ENCODE results near the gene RTN4R. TPM values are rescaled to one million over a fixed set of nuclear protein-coding genes. Genes with fewer than 3 reads are reported as not detected.
A peak's percentile ranks its signal among the peaks of the same experiment; 100 is the strongest.

The RTN4R gene
- total RNA-seq, 1 donor from 2014 or later, result 2.9 TPM

DNA sequence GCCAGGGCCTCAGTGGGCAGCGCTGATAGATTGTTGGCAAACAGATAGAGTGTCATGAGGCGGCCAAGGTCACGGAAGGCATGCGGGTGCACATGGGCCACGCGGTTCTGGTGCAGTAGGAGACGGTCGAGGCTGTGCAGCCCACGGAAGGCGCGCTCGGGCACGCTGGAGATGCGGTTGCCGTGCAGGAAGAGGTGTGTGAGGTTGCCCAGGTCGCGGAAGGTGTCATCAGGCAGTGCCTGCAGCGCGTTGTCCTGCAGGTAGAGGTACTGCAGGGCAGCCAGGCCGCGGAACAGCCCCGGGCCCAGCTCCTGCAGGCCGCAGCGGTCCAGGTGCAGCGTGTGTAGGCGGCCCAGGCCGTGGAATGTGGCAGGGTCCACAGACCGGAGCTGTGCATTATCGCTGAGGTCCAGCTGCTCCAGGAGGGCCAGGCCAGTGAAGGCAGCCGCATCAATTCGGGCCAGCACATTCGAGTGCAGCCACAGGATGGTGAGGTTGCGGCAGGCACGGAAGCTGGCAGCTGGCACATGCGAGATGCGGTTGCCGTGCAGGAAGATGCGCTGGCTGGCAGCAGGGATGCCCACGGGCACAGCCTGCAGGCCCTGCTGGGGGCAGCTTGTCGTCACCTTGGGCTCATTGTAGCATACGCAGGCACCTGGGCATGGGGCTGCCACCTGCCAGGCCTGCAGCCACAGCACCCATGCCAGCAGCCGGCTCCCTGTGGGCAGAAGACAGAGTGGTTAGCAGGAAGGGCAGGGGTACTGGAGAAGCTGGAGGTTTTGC lies 25.5 kb downstream of the RTN4R start:
- Mint-ChIP-seq H3K36me3 (ENCODE audit: low read depth, unreplicated experiment) (no peaks in the 10 kb centered on the region), H3K27me3 (ENCODE audit: low read depth, unreplicated experiment) (peaks cover 2% of the 10 kb centered on the region)

DNA sequence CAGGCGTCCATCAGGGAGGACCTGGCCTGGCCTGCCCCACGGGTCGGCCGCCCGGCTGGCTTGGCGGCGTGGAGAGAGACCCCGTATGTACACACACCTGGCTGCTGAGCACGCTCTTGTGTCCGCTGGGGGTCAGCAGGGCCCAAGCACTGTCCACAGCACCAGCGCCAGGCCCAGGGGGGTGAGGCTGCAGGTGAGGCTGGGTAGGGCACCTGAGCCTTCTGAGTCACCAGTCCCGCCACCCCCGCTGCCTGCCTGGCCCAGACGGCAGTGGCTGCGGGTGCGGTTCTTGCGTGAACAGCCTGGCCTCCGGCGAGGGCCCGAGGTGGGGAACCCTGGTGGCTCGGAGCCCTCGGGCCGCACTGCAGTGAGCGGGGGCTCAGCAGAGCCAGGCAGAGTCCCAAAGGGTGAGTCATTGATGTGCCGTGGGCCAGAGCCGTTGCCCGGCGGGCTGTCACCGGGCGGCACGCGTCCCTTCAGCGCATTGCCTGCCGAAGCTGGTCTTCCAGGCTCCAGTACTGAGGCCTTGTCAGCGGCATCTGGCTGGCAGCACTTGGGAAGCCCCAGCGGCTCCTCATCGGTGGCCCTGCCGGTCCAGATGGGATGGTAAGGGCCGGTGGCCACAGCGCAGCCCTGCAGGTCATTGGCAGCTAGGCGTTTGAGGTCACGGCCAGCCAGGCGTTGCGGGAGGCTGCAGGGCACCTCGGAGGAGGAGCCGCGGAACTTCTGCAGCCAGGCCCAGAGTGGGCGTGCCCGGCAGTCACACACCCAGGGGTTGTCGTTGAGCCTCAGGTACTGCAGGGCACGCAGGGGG lies 26.3 kb downstream of the RTN4R start:
- no peaks in the 10 kb centered on the region for H3K9me3 ChIP-seq (ENCODE audit: insufficient read depth, low read depth, low read length)
- H3K4me2 ChIP-seq (ENCODE audit: low read length), result no peak overlapping the region
- H3K27ac Mint-ChIP-seq (ENCODE audit: unreplicated experiment), result no peak overlapping the region
- H3K36me3 ChIP-seq (ENCODE audit: insufficient read depth, low read length), result no peaks in the 10 kb centered on the region
- H4K20me1 ChIP-seq (ENCODE audit: insufficient read depth, low read length), result no peaks in the 10 kb centered on the region
- no peaks in the 10 kb centered on the region for H3K27me3 ChIP-seq (ENCODE audit: insufficient read depth, low read length)
- H2AFZ ChIP-seq (ENCODE audit: low read depth, low read length), result no peak overlapping the region
- no peaks in the 10 kb centered on the region for H3K79me2 ChIP-seq (ENCODE audit: insufficient read depth, low read length)
- peaks cover 4% of the 10 kb centered on the region for H3K27me3 Mint-ChIP-seq (ENCODE audit: low read depth, unreplicated experiment)
- peaks cover 19% of the 10 kb centered on the region for H3K4me1 Mint-ChIP-seq (ENCODE audit: low read depth, unreplicated experiment)
- no peaks in the 10 kb centered on the region for H3K9me3 Mint-ChIP-seq (ENCODE audit: unreplicated experiment)
- no peak overlapping the region for H3K4me3 ChIP-seq (ENCODE audit: insufficient read depth, low read depth, low read length)
- FAIRE-seq (no peak), DNase-seq (ENCODE audit: low read depth) (no peak)
- no peaks in the 10 kb centered on the region for H3K36me3 Mint-ChIP-seq (ENCODE audit: low read depth, unreplicated experiment)
- H3K4me1 ChIP-seq (ENCODE audit: insufficient read depth, low read length), result peaks cover 28% of the 10 kb centered on the region
- no peak overlapping the region for H3K4me3 Mint-ChIP-seq (ENCODE audit: unreplicated experiment)
- TF ChIP-seq, protein P1, sequence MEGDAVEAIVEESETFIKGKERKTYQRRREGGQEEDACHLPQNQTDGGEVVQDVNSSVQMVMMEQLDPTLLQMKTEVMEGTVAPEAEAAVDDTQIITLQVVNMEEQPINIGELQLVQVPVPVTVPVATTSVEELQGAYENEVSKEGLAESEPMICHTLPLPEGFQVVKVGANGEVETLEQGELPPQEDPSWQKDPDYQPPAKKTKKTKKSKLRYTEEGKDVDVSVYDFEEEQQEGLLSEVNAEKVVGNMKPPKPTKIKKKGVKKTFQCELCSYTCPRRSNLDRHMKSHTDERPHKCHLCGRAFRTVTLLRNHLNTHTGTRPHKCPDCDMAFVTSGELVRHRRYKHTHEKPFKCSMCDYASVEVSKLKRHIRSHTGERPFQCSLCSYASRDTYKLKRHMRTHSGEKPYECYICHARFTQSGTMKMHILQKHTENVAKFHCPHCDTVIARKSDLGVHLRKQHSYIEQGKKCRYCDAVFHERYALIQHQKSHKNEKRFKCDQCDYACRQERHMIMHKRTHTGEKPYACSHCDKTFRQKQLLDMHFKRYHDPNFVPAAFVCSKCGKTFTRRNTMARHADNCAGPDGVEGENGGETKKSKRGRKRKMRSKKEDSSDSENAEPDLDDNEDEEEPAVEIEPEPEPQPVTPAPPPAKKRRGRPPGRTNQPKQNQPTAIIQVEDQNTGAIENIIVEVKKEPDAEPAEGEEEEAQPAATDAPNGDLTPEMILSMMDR (IDR thresholded peaks at IDR 0.05; ENCODE audit: insufficient read depth, low read depth, low read length), result no peak
- no peak overlapping the region for H3K27ac ChIP-seq (ENCODE audit: low read depth, low read length)
- H3K9ac ChIP-seq (ENCODE audit: low read length), result no peak overlapping the region

More for the DNA sequence above, 25.5 kb downstream of the RTN4R start:
- no peak for TF ChIP-seq EZH2 (IDR thresholded peaks at IDR 0.05; ENCODE audit: insufficient read depth, low read length)
- TF ChIP-seq, protein P1 (IDR thresholded peaks at IDR 0.05; ENCODE audit: insufficient read depth, low read depth, low read length), result no peak
- H3K79me2 ChIP-seq (ENCODE audit: insufficient read depth, low read length), result no peaks in the 10 kb centered on the region
- H3K36me3 ChIP-seq (ENCODE audit: insufficient read depth, low read length), result no peaks in the 10 kb centered on the region
- H3K9me3 ChIP-seq (ENCODE audit: insufficient read depth, low read depth, low read length), result no peaks in the 10 kb centered on the region
- FAIRE-seq (no peak), DNase-seq (ENCODE audit: low read depth) (no peak)
- H3K4me3 ChIP-seq (ENCODE audit: insufficient read depth, low read depth, low read length), result no peak overlapping the region
- Mint-ChIP-seq H3K27ac (ENCODE audit: unreplicated experiment) (peak overlapping the region; percentile 53), H3K4me3 (ENCODE audit: unreplicated experiment) (no peak overlapping the region), H3K9me3 (ENCODE audit: unreplicated experiment) (no peaks in the 10 kb centered on the region), H3K4me1 (ENCODE audit: low read depth, unreplicated experiment) (peaks cover 22% of the 10 kb centered on the region)
- H3K9ac ChIP-seq (ENCODE audit: low read length), result no peak overlapping the region
- H2AFZ ChIP-seq (ENCODE audit: low read depth, low read length), result no peak overlapping the region
- H3K27ac ChIP-seq (ENCODE audit: low read depth, low read length), result no peak overlapping the region
- no peak overlapping the region for H3K4me2 ChIP-seq (ENCODE audit: low read length)
- H4K20me1 ChIP-seq (ENCODE audit: insufficient read depth, low read length), result no peaks in the 10 kb centered on the region
- H3K27me3 ChIP-seq (ENCODE audit: insufficient read depth, low read length), result no peaks in the 10 kb centered on the region
- peaks cover 35% of the 10 kb centered on the region for H3K4me1 ChIP-seq (ENCODE audit: insufficient read depth, low read length)
